GOT3 (cell line): ENCODE data around the gene TANK.
"Not testable (repeated sequence)": the region's sequence is repeated elsewhere in the genome, so short reads cannot be mapped to it uniquely, and the experiment has no call there.

Experiments used
- DNase-seq: peaks from one replicate; lab custom pipeline; 2025; ENCODE audit warnings: mixed read lengths; lab: John Stamatoyannopoulos, UW

The TANK gene

DNA sequence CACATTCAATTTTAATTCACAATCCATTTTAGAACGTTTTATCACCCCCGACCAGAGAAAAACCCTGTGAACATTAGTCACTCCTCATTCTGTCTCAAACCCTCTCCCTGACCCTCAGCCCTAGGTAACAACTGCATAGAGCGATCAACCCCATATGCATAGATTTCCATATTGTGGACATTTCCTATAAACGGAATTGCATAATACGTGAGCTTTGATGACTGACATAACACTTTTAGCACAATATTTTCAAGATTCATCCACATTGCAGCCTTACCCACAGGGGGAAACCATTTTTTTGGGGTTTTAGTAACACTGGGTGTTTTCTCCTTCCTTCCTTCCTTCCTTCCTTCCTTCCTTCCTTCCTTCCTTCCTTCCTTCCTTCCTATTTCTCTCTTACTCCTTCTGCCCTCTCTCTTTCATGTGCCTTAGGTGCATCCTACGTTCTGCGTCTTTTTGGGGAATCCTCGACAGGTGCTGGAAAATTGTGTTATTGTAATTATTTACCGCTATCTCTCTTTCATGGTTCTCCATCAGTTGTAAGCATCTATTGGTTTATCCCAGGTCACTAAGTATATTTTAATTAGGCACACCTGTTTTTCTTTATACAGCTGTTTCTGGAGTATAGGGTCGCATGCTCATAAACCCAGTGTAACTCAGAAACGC is 118.5 kb downstream of the TANK start:
- DNase-seq = not testable (repeated sequence)

DNA sequence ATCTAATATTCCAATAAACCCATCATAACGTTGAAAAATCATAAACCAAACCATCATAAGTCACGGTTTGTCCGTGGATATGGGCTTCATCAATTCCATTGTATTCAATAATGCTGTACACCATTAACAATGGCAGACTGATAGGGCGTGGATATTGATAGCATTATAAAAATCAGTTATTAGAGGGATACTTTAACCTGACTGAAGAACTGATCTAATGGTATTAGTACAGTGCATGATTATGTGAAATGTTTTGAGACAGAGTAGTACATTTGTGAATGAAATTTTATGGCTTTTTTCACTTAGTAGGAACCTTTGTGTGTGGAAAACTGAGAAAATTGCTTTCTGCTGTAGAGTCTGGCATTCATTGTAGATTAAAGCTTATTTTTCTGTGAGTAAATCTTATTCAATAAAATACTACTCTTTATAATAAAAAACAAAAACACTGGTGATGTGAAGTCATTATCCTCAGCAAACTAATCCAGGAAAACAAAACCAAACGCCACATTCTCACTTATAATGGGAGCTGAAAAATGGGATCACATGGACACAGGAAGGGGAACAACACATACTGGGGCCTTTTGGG is 119.1 kb downstream of the TANK start:
- not testable (repeated sequence) for DNase-seq

GRCh38 chr2:161280906-161281323 is 120.7 kb downstream of the TANK start:
- not testable (repeated sequence) for DNase-seq

DNA sequence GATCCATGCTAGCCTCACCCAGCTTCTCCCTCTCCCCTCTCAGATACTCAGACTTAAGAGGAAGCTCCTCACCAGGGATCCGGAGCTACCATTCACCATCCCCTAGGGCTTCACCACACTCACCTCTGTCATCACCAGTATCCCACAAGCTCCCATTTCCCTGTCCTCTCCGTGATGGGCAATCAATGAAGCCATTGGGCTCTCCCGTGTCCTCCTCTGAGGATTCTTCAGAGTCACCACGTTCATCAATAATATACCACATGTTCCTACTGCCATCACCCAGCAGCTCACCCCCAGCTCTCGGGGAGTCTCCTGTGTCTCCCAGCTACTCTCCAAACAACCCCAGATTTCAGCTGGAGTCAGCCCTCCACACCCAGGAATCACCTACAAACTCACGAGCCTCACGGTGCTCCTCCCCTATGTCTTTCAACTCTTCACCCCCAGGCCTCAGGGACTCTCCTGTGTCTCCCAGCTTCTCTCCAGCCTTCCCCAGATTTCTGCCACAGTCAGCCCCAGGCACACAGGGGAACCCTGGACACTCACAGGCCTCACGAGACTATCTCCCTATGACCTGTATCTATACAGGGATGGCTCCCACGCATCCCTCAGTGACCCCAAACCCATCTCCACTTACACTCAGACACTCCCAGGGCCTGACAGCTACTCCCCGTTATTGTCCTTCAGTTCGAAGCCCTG is 121.5 kb downstream of the TANK start:
- DNase-seq = not testable (repeated sequence)

GRCh38 chr2:161282311-161282644 is 122.0 kb downstream of the TANK start:
- DNase-seq = not testable (repeated sequence)

DNA sequence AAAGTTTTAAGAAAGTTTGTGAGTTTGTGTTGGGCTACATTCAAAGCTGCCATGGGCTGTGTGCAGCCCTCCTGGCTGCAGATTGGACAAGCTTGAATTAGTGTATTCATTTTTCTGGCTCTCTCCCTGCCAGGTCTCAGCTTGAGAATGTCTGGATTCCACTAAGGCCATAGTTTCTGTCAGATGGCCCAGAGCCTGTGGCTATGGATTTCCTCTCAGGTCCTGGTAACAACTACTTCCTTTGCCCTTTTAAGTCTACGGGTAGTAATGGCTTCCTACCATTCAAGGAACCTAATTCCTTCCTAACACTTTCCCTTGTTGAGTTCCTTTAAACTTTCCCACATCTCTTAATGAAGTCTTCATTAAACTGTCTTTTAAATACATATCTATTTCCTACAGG is 123.7 kb downstream of the TANK start:
- no peak for DNase-seq
